Measurements from ENCODE around the gene KLLN. TPM values are rescaled to one million over a fixed set of nuclear protein-coding genes. Genes with fewer than 3 reads are reported as not detected.

Gene KLLN
- total and polyA plus RNA-seq, 2 of the 13 experiments (the other 11 are each of a cell fraction or from before 2014, with no cell fraction given) = 0.08 to 0.44 TPM

DNA sequence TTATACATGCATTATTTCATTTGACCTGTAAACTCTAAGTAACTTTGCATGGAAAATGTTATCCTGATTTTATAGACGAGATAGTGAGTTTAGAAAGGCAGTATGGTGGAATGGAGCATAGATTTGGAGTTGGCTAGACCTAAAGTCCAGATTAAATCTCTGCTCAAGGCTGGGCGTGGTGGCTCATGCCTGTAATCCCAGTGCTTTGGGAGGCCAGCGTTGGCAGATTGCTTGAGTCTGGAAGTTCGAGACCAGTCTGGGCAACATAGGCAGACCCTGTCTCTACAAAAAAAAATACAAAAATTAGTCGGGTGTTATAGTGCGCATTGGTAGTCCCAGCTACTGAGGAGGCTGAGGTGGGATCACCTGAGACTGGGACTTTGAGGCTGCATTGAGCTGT is 9.5 kb upstream of the KLLN start (continued):
- TF ChIP-seq, protein P1, sequence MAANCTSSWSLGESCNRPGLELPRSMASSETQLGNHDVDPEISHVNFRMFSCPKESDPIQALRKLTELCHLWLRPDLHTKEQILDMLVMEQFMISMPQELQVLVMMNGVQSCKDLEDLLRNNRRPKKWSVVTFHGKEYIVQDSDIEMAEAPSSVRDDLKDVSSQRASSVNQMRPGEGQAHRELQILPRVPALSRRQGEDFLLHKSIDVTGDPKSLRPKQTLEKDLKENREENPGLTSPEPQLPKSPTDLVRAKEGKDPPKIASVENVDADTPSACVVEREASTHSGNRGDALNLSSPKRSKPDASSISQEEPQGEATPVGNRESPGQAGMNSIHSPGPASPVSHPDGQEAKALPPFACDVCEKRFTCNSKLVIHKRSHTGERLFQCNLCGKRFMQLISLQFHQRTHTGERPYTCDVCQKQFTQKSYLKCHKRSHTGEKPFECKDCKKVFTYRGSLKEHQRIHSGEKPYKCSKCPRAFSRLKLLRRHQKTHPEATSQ (CRISPR knock-in tag; IDR thresholded peaks at IDR 0.05; ENCODE audit: borderline replicate concordance) = no peak

DNA sequence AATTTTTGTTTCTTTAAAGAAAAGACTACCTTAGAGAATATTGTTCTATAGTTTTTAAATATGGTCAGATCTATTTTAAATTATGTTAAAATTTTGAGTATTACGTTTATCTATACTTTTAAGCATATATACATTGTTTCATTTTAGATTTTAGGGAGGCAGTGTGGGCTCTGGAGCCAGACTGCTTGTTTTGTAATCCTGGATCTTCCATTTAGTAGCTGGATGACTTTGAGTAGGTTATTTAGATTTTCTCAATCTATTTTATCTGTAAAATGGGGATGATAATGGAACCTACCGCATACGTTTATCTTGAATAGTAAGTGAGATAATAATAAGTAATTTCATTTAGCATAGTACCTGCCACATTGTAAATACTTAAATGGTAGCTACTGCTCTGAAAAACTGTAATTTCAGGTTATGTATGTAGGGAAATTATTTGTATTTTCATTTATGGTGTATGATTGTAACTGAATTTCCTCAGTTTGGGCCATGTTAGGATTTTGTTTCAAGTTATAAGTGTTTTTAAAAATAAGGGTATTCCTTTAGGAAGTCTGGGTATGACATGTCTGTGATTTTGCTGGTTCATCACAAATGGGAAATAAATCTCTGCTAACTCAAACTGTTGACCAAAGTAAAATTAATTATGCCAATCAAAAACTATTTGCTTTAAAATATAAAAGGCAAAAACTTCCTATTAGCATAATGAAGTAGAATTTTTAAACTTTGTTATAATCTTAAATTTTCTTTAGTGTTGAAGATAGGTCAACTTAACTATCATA is 6.6 kb upstream of the KLLN start:
- Histone ChIP-seq H3K79me2 (ENCODE audit: insufficient read depth, low read length) (peaks cover 99% of the 10 kb centered on the region), H3K9ac (ENCODE audit: insufficient read depth, low read depth, low read length) (no peak overlapping the region), H3K4me3 (replicated peaks in 1 of 3; ENCODE audit: insufficient read depth in 1 of 3, low read depth in 2 of 3, low read length in 3 of 3) (no peak overlapping the region), H3K4me1 (ENCODE audit: insufficient read depth, low read length) (peaks cover 50% of the 10 kb centered on the region), H3K4me2 (ENCODE audit: low read depth, low read length) (peak overlapping the region; percentile 24; the same call in 1 of the 2 replicates), H3K27ac (ENCODE audit: extremely low read length, insufficient read depth, low read length) (no peak overlapping the region), H3K36me3 (replicated peaks in 1 of 2; ENCODE audit: control insufficient read depth in 1 of 2, insufficient read depth in 2 of 2, low read length in 2 of 2) (no peaks in the 10 kb centered on the region; a peak in 1 of 5 replicates), H4K20me1 (ENCODE audit: insufficient read depth, low read length) (peaks cover 60% of the 10 kb centered on the region), H3K9me3 (ENCODE audit: low read length) (no peaks in the 10 kb centered on the region), H3K27me3 (ENCODE audit: control insufficient read depth in 1 of 2, insufficient read depth in 2 of 2, low read length in 2 of 2) (no peaks in the 10 kb centered on the region), H2AFZ (ENCODE audit: low read length) (no peak overlapping the region)
- ChIA-PET CTCF (ENCODE audit: low intra/inter-chr PET ratio, low total read pairs) (no interaction called here), POLR2A (interaction anchor here (1.1 to 6.6 kb wide), 2 partner anchors 7 to 52 kb away, joined by 3 to 26 read pairs; partner anchors contain the start of genes ATAD1, KLLN and PTEN)
- intact Hi-C loops (cut with micrococcal nuclease; ENCODE audit: unreplicated experiment) = no loop called here
- no peak for FAIRE-seq
- no peak for DNase-seq (ENCODE audit: low spot score)
- ATAC-seq = no peak
- no TSS peak for BruUV-seq (replicated peaks)
- in situ Hi-C loops (cut with HindIII; ENCODE audit: extremely low pct_ligation_motif_present, low pct_unique_long_range_greater_than_20kb) = no loop called here
- WGBS (ENCODE audit: low lambda C conversion rate) = 93% methylated on average over 3 of the region's 3 CpGs
- TF ChIP-seq, protein P2, sequence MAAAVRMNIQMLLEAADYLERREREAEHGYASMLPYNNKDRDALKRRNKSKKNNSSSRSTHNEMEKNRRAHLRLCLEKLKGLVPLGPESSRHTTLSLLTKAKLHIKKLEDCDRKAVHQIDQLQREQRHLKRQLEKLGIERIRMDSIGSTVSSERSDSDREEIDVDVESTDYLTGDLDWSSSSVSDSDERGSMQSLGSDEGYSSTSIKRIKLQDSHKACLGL (CRISPR knock-in tag; IDR thresholded peaks at IDR 0.05) = no peak
- TF ChIP-seq, protein P3, sequence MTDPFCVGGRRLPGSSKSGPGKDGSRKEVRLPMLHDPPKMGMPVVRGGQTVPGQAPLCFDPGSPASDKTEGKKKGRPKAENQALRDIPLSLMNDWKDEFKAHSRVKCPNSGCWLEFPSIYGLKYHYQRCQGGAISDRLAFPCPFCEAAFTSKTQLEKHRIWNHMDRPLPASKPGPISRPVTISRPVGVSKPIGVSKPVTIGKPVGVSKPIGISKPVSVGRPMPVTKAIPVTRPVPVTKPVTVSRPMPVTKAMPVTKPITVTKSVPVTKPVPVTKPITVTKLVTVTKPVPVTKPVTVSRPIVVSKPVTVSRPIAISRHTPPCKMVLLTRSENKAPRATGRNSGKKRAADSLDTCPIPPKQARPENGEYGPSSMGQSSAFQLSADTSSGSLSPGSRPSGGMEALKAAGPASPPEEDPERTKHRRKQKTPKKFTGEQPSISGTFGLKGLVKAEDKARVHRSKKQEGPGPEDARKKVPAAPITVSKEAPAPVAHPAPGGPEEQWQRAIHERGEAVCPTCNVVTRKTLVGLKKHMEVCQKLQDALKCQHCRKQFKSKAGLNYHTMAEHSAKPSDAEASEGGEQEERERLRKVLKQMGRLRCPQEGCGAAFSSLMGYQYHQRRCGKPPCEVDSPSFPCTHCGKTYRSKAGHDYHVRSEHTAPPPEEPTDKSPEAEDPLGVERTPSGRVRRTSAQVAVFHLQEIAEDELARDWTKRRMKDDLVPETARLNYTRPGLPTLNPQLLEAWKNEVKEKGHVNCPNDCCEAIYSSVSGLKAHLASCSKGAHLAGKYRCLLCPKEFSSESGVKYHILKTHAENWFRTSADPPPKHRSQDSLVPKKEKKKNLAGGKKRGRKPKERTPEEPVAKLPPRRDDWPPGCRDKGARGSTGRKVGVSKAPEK (CRISPR knock-in tag; IDR thresholded peaks at IDR 0.05; ENCODE audit: borderline replicate concordance) = no peak
- TF ChIP-seq MAFK (conservative IDR thresholded peaks at IDR 0.05 in 1 of 2, IDR thresholded peaks at IDR 0.05 in 1 of 2; ENCODE audit: low read length in 2 of 2) (peak; percentile 49 to 64), CCAR2 (optimal IDR thresholded peaks at IDR 0.05; ENCODE audit: low read depth, low read length) (no peak), RBFOX2 (IDR thresholded peaks at IDR 0.05; ENCODE audit: low read depth, low read length) (0 out of 2 replicates have a peak, but pooled peaks have one; percentile 13), FOSL1 (CRISPR knock-in tag; IDR thresholded peaks at IDR 0.05; ENCODE audit: borderline replicate concordance) (no peak), ZNF432 (CRISPR knock-in tag; IDR thresholded peaks at IDR 0.05; ENCODE audit: borderline replicate concordance) (no peak), MED8 (CRISPR knock-in tag; IDR thresholded peaks at IDR 0.05; ENCODE audit: insufficient replicate concordance) (no peak), RXRB (CRISPR knock-in tag; IDR thresholded peaks at IDR 0.05; ENCODE audit: borderline replicate concordance) (no peak), CENPT (CRISPR knock-in tag; IDR thresholded peaks at IDR 0.05; ENCODE audit: low read depth) (no peak), ZNF670 (CRISPR knock-in tag; IDR thresholded peaks at IDR 0.05; ENCODE audit: borderline replicate concordance) (no peak), SMARCC2 (IDR thresholded peaks at IDR 0.05) (no peak), MAFF (IDR thresholded peaks at IDR 0.05; ENCODE audit: low read depth, low read length) (peak; percentile 53), GATA4 (IDR thresholded peaks at IDR 0.05; ENCODE audit: borderline replicate concordance, low read depth) (no peak)
- TF ChIP-seq, protein P4, sequence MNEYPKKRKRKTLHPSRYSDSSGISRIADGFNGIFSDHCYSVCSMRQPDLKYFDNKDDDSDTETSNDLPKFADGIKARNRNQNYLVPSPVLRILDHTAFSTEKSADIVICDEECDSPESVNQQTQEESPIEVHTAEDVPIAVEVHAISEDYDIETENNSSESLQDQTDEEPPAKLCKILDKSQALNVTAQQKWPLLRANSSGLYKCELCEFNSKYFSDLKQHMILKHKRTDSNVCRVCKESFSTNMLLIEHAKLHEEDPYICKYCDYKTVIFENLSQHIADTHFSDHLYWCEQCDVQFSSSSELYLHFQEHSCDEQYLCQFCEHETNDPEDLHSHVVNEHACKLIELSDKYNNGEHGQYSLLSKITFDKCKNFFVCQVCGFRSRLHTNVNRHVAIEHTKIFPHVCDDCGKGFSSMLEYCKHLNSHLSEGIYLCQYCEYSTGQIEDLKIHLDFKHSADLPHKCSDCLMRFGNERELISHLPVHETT (CRISPR knock-in tag; conservative IDR thresholded peaks at IDR 0.05) = no peak

All from HepG2 (cell line).